Keratinocyte (primary cell): ENCODE results near the gene ANKRD27.

Experiments
- EZH2 ChIP-seq: IDR thresholded peaks from one replicate; pipeline ENCODE4 v1.6.1; 2012; ENCODE audit warnings: inconsistent platforms, mild to moderate bottlenecking, low read length, moderate library complexity
- TF ChIP-seq, protein P1 (sequence below), 3 experiments: IDR thresholded peaks in 1 of 3; conservative IDR thresholded peaks in 1 of 3; optimal IDR thresholded peaks in 1 of 3; 2 replicates in 2 of 3; 3 replicates in 1 of 3; pipeline versions ENCODE3 to v1.5.1; 2011; ENCODE audit warnings: low read length in 3 of 3, mild to moderate bottlenecking in 3 of 3, moderate library complexity in 2 of 3, control low read depth in 1 of 3, inconsistent platforms in 1 of 3; ENCODE audit not compliant: insufficient read depth in 2 of 3; ENCODE audit errors: extremely low read depth in 1 of 3

DNA sequence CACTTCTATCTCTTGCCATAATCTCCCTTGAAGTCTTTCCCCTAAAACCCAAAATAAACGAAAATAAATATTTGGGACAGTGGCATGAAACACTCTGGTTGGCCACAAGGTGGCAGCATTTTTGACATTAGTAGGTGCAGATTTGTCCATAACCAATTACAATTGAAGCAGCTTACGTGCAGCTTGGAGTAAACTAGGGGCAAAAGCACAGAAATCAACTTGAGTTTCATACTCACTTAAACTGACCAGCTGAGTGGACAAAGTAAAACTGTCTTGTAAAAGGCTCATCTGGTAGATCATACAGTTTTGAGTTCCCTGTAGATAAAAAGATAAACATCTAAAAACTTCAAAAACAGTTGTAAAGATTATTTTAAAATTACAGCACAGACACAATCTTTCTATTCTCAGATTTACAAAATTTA lies 75.2 kb downstream of the ANKRD27 start:
- TF ChIP-seq, protein P1, sequence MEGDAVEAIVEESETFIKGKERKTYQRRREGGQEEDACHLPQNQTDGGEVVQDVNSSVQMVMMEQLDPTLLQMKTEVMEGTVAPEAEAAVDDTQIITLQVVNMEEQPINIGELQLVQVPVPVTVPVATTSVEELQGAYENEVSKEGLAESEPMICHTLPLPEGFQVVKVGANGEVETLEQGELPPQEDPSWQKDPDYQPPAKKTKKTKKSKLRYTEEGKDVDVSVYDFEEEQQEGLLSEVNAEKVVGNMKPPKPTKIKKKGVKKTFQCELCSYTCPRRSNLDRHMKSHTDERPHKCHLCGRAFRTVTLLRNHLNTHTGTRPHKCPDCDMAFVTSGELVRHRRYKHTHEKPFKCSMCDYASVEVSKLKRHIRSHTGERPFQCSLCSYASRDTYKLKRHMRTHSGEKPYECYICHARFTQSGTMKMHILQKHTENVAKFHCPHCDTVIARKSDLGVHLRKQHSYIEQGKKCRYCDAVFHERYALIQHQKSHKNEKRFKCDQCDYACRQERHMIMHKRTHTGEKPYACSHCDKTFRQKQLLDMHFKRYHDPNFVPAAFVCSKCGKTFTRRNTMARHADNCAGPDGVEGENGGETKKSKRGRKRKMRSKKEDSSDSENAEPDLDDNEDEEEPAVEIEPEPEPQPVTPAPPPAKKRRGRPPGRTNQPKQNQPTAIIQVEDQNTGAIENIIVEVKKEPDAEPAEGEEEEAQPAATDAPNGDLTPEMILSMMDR (optimal IDR thresholded peaks at IDR 0.05 in 1 of 3, IDR thresholded peaks at IDR 0.05 in 1 of 3, conservative IDR thresholded peaks at IDR 0.05 in 1 of 3; ENCODE audit: extremely low read depth in 1 of 3, insufficient read depth in 2 of 3, low read length in 3 of 3) = peak; percentile 59 to 87 (median 65)
- TF ChIP-seq EZH2 = no peak
